HS-5 (cell line): Measurements from ENCODE around the gene PDLIM5.
A peak's percentile ranks its signal among the peaks of the same experiment; 100 is the strongest.
"Not testable (repeated sequence)": the region's sequence is repeated elsewhere in the genome, so short reads cannot be mapped to it uniquely, and the experiment has no call there.

Experiments
- DNase-seq: peaks from one replicate; pipeline ENCODE4 v3.0.0-alpha.2; 2012; ENCODE audit warnings: low read depth

The PDLIM5 gene

DNA sequence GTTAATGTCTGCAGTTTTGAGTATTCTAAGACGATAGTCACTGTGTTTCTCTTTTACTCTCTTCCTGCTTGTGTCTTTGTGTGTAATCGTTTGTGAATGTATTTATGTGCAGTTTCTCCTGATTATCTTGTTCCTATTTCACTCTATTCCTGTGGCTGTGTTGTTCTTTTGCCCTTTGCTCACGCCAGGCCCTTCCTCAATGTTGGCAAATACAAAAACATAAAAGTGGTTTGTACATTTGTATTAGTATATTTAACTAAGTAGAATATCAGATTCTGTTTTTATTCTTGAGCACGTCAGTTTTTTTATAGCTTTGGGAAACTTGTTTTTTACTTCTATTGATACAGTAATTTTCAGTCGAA lies 198.4 kb downstream of the PDLIM5 start:
- DNase-seq: no peak

DNA sequence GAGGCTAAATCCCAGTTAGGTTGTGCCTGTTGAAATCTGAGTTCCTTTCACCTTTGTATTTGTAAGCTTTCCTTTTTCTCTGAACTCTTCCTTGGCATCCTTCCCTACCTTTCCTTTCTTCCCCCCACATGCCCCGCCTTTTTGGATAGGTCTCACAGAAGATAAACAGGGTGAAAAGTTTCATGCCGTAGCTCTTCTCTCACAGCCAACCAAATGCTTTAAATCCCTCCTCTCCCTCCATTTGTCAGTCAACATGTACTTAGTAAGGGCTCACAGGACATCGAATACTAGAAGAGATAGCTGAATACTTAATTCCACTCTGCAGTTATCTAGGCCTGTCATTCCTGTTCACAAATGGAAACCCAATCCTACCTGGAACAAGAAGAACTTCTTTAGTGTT lies 198.9 kb downstream of the PDLIM5 start:
- DNase-seq: no peak

DNA sequence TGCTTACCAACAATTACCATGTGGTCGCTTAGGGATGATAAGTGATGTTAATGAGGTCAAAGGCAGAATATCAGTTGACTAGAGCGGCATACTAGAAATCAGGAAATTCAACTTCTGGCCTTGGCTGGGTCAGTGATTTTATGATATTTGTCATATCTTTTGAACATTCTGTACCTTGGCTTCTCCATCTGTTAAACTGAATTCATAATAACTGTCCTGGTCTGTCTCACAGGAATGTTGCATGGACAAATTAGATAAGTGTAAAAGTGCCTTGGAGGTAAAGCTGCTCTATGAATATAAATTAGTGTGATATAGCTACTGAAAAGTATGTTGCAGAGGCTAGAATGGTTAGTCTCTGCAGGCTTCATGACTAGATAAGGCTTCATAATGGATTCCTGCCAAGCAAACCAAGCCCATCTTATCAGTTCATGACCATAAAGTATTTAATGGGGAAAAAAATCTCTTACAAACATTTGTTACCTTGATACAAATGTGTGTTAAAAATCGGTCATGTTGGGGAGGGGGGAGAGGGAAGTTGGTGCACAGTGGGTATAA lies 201.4 kb downstream of the PDLIM5 start:
- DNase-seq: no peak

DNA sequence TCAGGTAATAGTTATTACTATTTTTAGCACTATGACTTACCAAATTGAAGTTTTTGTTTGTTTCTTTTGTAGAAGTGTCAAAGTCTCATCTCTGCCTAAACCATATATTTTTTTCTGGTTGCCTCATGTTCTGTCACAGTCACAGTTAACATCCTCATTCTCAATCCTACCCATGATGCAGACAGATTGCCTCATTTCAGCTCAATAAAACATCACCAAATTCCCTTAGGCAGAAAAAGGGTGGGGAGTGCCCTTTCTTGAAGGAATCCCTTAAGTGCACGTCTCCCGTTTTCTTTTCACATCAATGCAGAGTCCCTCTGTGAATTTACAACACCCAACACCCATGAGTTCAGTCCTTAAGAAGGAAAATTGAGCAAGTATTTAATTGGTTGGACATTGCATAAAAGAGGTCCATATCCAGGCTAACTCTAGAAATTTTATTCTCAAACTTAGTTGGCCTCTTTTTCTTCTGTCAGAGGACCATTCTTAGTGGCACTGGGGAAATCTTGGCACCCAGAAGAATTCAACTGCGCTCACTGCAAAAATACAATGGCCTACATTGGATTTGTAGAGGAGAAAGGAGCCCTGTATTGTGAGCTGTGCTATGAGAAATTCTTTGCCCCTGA lies 202.4 kb downstream of the PDLIM5 start:
- no peak for DNase-seq

DNA sequence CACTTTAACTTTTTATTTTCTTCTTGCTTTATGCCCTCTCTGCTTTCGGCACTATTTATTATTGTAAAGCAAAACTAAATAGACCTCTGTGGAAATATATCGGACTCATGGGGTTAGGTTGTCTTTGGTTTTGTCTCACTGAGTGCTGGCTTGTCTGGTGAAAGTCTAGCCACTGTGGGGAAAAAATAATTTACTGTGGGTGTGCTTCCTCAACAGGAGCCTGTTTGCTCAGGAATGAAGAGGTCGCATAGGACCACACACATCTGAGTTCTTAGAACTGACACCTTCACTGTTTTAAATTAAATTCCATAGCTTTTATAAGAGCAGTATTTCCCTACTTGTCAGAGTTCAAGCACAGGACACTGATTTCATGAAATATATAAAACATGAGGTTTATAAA lies 203.0 kb downstream of the PDLIM5 start:
- DNase-seq: no peak

DNA sequence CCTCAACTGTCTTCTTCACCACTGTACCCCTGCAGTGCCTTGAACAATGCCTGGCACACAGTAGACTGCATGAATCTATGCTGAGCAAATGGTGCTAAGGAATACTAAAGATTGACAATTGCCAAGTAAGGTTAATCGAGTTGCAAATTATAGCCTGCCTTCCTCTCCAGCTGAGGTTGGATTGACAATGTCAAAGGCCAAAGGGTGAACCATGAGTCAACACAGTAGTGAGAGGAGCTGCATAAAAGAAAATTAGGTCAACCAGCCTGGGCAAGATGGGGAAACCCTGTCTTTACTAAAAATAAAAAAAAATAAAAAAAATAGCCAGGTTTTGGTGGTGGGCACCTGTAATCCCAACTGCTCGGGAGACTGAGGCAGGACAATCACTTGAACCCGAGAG lies 208.9 kb downstream of the PDLIM5 start:
- no peak for DNase-seq

DNA sequence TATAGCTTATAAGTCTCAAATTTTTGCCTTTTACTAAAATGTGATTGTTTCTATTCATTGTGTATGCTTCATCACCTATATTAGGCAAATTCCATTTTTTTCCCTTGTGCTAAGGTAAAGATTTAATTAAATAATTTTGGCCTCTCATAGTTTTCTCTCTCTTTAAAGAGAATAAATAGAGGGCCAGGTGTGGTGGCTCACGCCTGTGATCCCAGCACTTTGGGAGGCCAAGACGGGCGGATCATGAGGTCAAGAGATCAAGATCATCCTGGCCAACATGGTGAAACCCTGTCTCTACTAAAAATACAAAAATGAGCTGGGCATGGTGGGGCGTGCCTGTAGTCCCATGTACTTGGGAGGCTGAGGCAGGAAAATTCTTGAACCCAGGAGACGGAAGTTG lies 213.3 kb downstream of the PDLIM5 start:
- not testable (repeated sequence) for DNase-seq

DNA sequence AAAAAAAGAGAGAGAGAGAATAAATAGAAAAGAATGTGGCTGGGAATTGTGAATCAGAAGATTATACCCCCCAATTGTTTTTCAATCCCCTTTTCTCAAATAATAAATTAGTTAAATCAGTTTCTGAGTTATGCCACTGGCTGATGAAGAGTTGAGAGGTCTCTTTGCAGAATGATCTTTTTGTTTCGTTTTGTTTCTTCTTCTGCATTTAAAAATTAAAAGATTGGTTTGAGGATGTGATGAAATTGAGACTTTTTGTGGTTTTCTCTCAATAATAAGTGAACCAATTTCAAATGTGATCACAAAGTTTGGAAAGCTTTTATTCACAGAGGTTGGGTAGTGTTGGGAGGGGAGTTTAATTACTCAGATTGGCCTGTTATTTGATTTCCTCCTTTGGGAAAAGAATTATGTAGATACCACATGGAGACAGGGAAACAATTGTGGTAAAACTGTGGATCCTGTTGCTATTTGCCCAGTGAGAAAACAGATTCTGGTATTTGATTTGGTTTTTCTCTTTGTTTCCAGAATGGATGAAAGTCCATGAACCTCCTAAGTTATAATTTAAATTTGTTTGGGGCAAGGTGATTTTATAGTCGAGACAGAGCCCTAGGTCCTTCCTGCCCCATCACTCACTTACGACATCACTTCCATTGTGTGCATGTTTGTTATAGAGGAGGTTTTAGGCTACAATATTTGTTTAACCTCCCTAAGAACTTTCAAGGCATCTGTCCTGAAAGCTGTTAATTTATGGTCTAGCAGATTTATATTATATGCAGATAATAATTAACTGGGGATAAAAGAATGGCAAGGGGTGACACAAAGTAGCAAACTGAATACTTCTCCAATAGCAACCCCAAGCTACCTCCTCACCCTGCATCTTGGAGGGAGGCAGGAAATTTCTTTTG lies 214.0 kb downstream of the PDLIM5 start:
- DNase-seq: no peak

DNA sequence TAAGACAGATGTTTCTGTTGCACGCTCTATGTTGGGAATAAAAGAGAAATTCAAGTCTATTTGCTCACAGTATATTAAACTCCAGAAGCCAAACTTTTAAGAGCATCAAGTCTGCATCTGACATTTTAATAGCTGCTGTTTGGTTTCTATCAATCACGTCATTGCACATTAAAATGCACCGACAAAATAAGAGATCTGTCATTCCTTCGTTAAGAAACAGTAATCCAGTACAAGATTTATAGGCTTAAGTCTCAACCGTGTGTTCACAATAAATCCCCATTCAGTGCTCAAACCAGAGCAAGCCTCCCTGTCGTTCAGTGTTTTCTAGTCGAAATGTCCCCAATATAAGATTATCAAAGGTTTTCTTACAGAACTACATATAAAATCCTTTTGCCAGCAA lies 217.0 kb downstream of the PDLIM5 start:
- DNase-seq: no peak

DNA sequence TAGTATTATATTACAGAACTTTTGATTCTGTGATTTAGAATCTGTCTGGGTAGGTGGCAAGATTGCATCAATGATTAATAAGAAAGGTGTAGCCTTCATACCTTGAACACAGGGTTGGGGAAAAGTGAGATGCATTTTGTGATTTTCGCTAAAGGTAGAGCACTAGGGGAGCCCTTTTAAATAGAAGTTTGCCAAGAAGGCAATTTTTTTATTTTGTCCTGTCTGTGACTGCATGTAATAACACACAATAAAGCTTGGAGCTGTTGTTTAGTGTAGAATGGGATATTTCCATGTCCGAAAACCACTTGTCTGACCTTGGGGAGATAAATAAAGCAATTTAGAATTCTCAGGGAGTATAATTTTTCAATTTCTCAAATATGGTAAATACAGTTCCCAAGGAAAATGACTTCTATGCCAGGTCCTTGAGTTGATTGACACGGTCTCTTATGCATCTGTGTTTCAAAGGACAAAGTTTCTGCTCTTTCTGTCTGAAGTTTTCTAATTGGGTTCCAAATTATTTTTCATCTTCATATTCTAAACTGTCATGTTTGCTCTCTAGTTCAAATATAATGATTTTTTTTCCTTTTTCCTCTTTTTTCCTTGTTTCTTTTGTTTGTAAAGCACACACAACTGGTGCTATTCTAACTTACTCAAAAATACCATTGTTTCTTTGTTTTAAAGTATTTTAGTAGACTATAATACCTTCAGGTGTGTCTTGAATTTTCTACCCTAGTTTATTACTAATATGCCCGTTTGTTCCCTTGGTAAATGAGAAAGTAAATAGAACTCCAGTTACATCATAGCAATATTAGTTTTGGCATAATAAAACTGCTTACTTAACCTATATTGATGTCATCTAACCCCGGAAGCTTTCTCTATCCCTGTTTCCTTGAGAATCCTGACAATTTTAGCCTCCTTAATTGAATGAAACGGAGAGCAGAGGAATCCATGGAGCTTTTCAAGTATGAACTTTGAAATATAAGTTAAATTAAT lies 218.2 kb downstream of the PDLIM5 start:
- no peak for DNase-seq

DNA sequence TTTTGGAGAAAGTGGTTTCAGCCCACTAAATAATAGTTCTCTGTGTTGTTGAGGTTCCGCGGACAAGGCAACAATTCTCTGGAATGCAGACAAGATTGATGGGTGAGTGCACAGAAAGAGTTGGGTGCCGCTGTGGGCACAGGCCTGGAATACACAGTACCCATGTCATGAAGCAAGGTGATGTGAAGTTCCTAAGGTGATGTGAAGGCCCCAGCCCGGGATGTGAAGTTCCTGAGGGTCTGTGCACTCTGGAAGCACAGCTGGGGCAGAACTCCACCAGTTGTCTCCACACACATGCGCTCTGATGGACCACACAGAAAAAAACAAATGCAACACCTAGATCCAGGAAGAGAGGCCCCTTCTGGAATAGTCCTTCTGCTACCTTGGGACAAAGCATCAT lies 219.4 kb downstream of the PDLIM5 start:
- DNase-seq: no peak

DNA sequence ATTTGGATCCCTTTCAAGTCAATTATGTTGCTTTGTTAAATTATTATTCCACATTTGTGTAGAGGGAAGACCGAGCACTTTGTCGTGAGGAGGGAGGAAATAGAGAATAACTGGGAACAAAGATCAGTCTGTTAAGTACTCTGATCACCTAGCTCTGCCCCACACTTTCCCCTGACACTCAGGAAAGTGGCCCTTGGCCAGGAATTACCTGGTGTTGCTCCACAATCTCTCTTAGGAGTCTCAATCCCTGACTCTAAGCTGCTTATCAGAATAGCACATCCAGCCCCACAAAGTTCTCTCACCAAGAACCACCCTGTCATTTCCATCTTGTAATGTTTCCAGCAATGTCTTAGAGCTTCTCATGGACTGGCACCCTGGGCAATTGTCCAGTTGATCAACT lies 222.2 kb downstream of the PDLIM5 start:
- DNase-seq: no peak

DNA sequence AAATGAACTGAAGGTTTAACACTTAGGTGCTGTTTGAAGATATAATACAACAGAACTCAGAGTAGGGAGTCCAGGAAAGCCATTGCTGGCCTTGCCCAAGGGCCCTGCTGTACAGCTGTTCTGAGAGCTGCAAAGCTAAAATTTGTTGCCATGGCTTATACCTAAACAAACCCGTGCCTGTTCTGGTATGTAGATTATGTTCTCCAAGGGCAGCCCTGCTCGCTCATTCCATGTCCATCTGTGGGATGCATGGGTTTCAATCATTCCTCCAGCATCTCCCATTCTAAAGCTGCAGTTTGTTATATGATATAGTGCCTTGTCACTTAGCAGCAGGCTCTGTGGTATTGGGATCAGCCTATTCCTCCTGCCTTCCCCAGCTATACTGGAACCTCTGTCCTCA lies 225.2 kb downstream of the PDLIM5 start:
- no peak for DNase-seq

DNA sequence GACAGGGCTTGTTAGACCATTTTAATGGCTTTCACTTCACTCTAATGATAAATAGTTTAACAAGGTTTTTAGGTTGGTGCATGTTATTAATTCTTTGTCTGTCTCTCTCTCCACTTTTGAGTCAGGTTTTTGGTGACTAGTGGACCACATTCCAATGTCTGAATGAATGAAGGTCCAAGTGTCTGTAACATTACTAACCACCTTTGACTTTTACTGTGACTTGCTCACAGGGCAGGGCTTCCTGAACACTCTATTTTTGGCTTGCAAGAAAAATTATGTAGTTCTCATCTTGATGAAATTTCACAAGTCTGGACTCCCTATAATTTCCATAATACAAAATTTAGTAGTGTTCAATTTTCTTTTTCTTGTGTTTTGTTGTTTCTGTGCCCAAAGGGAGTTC lies 227.2 kb downstream of the PDLIM5 start:
- peak; percentile 29 for DNase-seq

DNA sequence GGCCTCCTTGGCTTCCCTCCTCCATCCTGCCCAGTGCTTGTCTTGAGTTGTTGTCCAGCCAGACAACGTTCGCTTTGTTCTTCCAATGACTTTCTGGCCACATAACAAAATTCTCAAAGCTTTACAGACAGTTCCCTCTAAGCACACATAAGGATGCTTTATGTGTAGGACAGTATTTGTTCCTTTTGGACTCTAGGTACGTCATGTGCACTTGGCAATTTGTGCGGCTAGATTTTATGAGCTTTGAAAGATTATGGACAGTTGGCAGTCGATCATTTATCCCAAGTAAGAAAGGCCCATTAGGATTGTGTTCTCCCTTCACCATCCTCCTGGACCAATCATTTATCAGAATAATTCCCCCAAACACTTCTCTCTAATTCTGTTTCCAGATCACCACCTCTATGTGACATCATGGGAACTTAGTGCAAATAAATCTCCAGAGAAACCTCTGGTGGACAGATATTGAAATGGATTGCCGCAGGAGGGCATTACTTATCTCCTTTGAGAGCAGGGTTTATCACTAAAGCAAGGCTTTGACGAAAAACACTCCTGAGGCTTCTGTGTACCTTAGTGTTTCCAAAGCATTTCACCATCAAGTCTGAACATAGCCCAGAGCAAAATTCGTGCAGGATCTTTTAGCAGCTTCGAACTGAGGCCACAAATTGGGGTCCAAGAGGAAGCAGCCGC lies 228.6 kb downstream of the PDLIM5 start:
- DNase-seq: no peak

DNA sequence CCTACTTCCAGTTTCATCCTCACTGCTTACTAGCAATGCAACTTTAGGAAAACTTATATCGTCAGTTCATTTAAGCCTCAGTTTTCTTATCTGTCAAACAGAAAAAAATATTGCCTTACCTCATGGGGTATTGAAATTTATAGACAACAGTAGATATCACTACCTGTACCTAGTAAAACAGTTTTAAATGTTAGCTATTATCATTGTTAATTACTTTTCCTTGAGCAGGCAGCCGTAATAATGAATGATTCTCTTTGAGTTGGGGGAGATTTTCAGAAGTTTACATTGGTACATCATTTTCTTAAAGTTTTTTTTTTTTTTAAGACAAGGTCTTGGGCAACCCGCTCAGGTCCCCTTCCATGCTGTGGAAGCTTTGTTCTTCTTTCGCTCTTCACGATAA lies 234.3 kb downstream of the PDLIM5 start:
- no peak for DNase-seq

DNA sequence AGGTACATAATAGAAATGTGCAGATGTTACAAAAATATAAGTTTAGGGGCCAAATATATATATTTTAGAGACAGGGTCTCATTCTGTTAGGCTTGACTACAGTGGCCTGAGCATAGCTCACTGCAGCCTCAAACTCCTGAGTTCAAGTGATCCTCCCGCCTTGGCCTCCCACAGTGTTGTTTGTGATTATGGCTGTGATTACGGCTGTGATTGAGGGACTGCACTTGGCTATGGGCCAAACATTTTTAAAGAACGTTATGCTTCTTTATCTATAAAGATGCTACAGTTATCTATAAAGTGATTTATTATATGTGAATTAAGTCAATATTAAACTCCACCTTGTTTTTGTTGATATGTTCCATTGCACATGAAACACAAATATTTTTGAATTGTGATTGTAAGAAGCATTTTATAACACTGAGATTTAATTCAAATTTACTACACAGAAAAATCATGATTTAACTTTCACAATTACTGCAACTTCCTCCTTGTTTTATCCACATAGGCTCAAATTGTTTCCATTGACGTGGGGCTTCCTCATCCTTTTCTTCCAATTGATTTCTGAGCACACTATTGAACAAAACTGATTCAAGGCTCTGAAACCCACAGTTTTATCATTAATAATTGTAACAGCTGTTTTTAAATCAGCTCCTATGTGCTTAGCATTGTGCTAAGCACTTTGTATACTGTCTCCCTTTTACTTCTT lies 237.6 kb downstream of the PDLIM5 start:
- no peak for DNase-seq

DNA sequence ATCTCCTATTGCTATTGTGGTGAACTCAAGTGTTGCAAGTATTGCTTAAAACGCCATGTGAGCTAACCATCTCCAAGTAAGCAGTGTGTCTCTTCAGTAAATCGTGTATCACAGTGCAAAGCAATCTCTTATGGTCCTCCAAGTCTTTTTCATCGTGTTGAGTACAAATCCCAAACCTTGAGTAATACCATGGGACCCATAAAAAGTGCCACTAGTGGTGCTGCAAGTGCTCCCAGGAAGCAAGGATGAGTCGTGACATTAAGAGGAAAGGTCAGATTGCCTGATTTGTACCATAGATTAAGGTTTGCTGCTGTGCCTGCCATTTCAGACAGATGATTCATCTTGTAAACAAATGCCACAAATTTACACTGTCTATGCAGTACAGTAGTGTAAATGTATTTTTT lies 239.1 kb downstream of the PDLIM5 start:
- DNase-seq: peak; percentile 29

DNA sequence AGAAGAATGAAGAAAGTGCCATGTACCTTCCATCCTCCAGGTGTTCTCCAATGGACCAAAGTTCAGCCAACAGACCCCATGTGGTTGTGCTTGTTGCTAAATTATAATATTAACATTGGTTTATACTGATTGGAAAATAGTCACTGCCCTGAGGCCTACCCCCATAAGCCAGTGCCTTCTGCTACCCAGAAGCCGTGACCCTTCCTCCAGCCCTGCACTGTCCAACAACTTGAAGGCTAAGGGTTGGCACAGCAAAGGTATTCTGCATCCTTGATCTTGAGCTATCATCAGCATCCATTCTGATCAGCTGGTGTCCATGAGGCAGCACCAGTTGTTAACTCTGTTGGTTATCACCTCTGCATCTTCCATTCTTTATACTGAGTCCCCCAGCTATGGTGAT lies 239.8 kb downstream of the PDLIM5 start:
- no peak for DNase-seq

DNA sequence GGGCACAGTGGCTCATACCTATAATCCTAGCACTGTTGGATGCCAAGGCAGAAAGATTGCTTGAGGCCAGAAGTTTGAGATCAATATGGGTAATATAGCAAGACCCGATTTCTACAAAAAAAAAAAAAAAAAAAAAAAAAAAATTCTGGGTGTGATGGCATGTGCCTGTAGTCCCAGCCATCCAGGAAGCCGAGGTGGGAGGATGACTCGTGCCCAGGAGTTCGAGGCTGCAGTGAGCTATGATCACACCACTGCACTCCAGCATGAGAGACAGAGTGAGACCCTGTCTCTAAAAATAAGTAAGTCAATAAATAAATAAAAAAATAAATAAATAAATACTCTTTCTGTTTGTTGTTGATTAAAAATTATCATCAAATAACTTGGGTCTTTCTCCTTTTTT lies 243.6 kb downstream of the PDLIM5 start:
- DNase-seq: no peak

DNA sequence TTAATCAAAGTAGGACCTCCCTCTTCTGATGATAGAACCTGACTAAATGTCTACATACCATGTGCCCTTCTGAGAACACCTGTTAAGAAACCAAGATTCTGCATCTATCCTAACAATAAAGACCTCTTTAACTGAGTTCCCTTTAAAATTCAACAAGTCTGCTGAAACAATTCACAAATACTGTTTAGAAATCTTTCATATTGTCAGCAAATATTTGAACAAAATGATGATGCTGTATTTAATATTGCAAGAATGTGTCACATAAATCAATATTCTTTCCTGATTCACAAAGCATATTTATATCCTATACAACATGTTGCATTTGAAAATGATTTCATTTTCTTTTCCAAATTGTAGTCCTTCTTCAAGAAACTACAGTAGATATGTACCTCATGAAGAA lies 246.4 kb downstream of the PDLIM5 start:
- DNase-seq: no peak
